ENCODE results near the gene ROR2. TPM values are rescaled to one million over a fixed set of nuclear protein-coding genes. Genes with fewer than 3 reads are reported as not detected.

Gene ROR2
- total RNA-seq, 2 donors from 2014 or later: 4.0 to 5.4 TPM

DNA sequence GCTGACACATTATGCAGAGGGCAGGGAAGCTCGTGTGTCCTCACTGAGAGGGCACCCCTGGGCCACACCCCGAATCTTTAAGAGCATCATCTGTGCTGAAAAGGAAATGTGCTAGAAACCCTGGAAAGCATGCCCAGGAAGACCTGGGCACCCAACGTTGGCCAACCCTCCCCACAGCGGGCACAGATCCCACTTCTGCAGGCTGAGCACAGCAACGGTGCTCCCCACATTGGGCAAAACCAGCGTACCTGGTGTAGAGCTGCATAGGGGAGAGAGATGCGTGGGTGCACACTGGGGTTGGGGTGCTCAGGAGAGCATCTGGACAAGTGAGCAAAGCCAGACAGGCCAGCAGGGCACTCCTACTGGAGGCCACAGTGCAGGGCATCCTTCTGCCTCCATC is 32.6 kb downstream of the ROR2 start:
- intact Hi-C loops (cut with DNase I): no loop called here

GRCh38 chr9:91915524-91916263 is 34.3 kb downstream of the ROR2 start:
- Histone ChIP-seq H3K4me1 (peaks cover 8% of the 10 kb centered on the region), H3K36me3 (replicated peaks in 1 of 2; ENCODE audit: insufficient read depth in 1 of 2, low read depth in 2 of 2) (no peaks in the 10 kb centered on the region), H3K27ac (no peak overlapping the region), H3K27me3 (no peaks in the 10 kb centered on the region), H3K9me3 (no peaks in the 10 kb centered on the region), H3K4me3 (no peak overlapping the region)
- TF ChIP-seq, protein P1, sequence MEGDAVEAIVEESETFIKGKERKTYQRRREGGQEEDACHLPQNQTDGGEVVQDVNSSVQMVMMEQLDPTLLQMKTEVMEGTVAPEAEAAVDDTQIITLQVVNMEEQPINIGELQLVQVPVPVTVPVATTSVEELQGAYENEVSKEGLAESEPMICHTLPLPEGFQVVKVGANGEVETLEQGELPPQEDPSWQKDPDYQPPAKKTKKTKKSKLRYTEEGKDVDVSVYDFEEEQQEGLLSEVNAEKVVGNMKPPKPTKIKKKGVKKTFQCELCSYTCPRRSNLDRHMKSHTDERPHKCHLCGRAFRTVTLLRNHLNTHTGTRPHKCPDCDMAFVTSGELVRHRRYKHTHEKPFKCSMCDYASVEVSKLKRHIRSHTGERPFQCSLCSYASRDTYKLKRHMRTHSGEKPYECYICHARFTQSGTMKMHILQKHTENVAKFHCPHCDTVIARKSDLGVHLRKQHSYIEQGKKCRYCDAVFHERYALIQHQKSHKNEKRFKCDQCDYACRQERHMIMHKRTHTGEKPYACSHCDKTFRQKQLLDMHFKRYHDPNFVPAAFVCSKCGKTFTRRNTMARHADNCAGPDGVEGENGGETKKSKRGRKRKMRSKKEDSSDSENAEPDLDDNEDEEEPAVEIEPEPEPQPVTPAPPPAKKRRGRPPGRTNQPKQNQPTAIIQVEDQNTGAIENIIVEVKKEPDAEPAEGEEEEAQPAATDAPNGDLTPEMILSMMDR (IDR thresholded peaks at IDR 0.05): no peak
- TF ChIP-seq POLR2A (IDR thresholded peaks at IDR 0.05): no peak
- no peak for ATAC-seq
- no peak for DNase-seq
- 64 to 76% methylated on average over 10 of the region's 10 CpGs for WGBS, 2 donors
- intact Hi-C loops (cut with DNase I): no loop called here

More for the DNA sequence above, 32.6 kb downstream of the ROR2 start:
- DNase-seq: no peak
- no peaks in the 10 kb centered on the region for H3K9me3 ChIP-seq
- WGBS, 2 donors: 78 to 94% methylated on average over 7 of the region's 7 CpGs
- H3K27me3 ChIP-seq: no peaks in the 10 kb centered on the region
- no peak for TF ChIP-seq POLR2A (IDR thresholded peaks at IDR 0.05)
- TF ChIP-seq, protein P1 (IDR thresholded peaks at IDR 0.05): no peak
- no peaks in the 10 kb centered on the region for H3K36me3 ChIP-seq (replicated peaks in 1 of 2; ENCODE audit: insufficient read depth in 1 of 2, low read depth in 2 of 2)
- H3K4me1 ChIP-seq: peaks cover 9% of the 10 kb centered on the region
- ATAC-seq: no peak
- H3K4me3 ChIP-seq: no peak overlapping the region
- H3K27ac ChIP-seq: no peak overlapping the region

GRCh38 chr9:91914937-91915336 is 35.1 kb downstream of the ROR2 start:
- no peaks in the 10 kb centered on the region for H3K4me1 ChIP-seq
- no peaks in the 10 kb centered on the region for H3K27me3 ChIP-seq
- ATAC-seq: no peak
- H3K36me3 ChIP-seq (replicated peaks in 1 of 2; ENCODE audit: insufficient read depth in 1 of 2, low read depth in 2 of 2): no peaks in the 10 kb centered on the region
- intact Hi-C loops (cut with DNase I): no loop called here
- DNase-seq: no peak
- no peak overlapping the region for H3K27ac ChIP-seq
- H3K9me3 ChIP-seq: no peaks in the 10 kb centered on the region
- no peak for TF ChIP-seq POLR2A (IDR thresholded peaks at IDR 0.05)
- TF ChIP-seq, protein P1 (IDR thresholded peaks at IDR 0.05): no peak
- WGBS, 2 donors: 85 to 97% methylated on average over 5 to 9 of the region's 9 CpGs
- H3K4me3 ChIP-seq: no peak overlapping the region

DNA sequence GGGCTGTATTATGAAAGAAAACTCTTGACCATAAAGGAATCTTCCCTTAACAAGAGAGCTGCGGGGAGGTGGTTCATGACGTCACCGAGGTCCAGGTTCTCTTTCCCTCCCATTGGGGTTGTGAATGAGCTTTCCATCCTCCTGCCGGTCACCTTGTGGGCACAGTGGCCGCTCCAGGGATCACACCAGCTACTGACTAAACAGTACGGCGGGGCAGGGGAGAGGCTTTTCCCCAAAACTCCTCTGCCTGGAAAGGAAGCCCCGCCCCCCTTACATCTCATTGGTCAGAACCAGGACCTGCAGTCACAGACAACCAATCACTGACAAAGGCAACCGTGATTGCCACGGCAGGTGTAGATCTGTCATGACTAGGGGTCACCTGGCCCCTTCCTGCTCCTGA is 35.6 kb downstream of the ROR2 start:
- Histone ChIP-seq H3K27me3 (no peaks in the 10 kb centered on the region), H3K27ac (no peak overlapping the region), H3K9me3 (no peaks in the 10 kb centered on the region), H3K4me1 (no peaks in the 10 kb centered on the region), H3K36me3 (replicated peaks in 1 of 2; ENCODE audit: insufficient read depth in 1 of 2, low read depth in 2 of 2) (no peaks in the 10 kb centered on the region), H3K4me3 (no peak overlapping the region)
- ATAC-seq (no peak), DNase-seq (no peak)
- intact Hi-C loops (cut with DNase I): no loop called here
- WGBS, 2 donors: 90 to 96% methylated on average over 10 of the region's 10 CpGs
- TF ChIP-seq, protein P1 (IDR thresholded peaks at IDR 0.05): no peak
- TF ChIP-seq POLR2A (IDR thresholded peaks at IDR 0.05): no peak

GRCh38 chr9:91913986-91914385 is 36.0 kb downstream of the ROR2 start:
- TF ChIP-seq, protein P1 (IDR thresholded peaks at IDR 0.05): no peak
- TF ChIP-seq POLR2A (IDR thresholded peaks at IDR 0.05): no peak
- Histone ChIP-seq H3K27me3 (no peaks in the 10 kb centered on the region), H3K36me3 (replicated peaks in 1 of 2; ENCODE audit: insufficient read depth in 1 of 2, low read depth in 2 of 2) (no peaks in the 10 kb centered on the region), H3K9me3 (no peaks in the 10 kb centered on the region), H3K4me1 (no peaks in the 10 kb centered on the region), H3K4me3 (no peak overlapping the region), H3K27ac (no peak overlapping the region)
- WGBS, 2 donors: 86 to 92% methylated on average over 8 of the region's 8 CpGs
- intact Hi-C loops (cut with DNase I): no loop called here
- ATAC-seq (no peak), DNase-seq (no peak)
